ENCODE measurements around the gene LDHAL6B. TPM values are rescaled to one million over a fixed set of nuclear protein-coding genes. Genes with fewer than 3 reads are reported as not detected.

LDHAL6B gene
- polyA plus RNA-seq, 1 of the 3 experiments (the other 2 are of a cell fraction) = not detected

GRCh38 chr15:59255680-59256336, 49.2 kb downstream of the LDHAL6B start:
- Histone ChIP-seq H3K4me2 (no peak overlapping the region), H3K79me2 (ENCODE audit: insufficient read depth) (no peaks in the 10 kb centered on the region), H3K27me3 (ENCODE audit: insufficient read depth) (no peaks in the 10 kb centered on the region), H3K9me3 (no peaks in the 10 kb centered on the region), H3K36me3 (replicated peaks in 1 of 2; ENCODE audit: control insufficient read depth in 1 of 2, insufficient read depth in 2 of 2, low read length in 1 of 2) (peaks cover 0 to 3% of the 10 kb centered on the region in 2 experiments), H3K4me3 (ENCODE audit: low read depth in 2 of 2, low read length in 1 of 2) (no peak overlapping the region), H3K4me1 (ENCODE audit: control insufficient read depth in 1 of 2, insufficient read depth in 2 of 2, low read depth in 1 of 2, low read length in 1 of 2) (no peaks in the 10 kb centered on the region), H3K27ac (ENCODE audit: low read depth in 2 of 2, low read length in 1 of 2) (no peak overlapping the region), H4K20me1 (ENCODE audit: insufficient read depth) (no peaks in the 10 kb centered on the region), H3K9me2 (no peaks in the 10 kb centered on the region), H2AFZ (ENCODE audit: low read depth) (no peak overlapping the region), H3F3A (replicated peaks; ENCODE audit: insufficient read depth) (no peaks in the 10 kb centered on the region), H3K9ac (no peak overlapping the region)
- ChIA-PET POLR2A (no interaction called here), CTCF (interaction anchor here (1.2 to 1.4 kb wide), 2 partner anchors 32 to 237 kb away, joined by 3 read pairs; no protein-coding TSS in a partner anchor)
- WGBS (ENCODE audit: low lambda C conversion rate) = 78% methylated on average over 7 of the region's 7 CpGs
- TF ChIP-seq RFX5 (IDR thresholded peaks at IDR 0.05; ENCODE audit: low read length) = no peak
- TF ChIP-seq CTCF (IDR thresholded peaks at IDR 0.05) = no peak
- no peak for TF ChIP-seq FOXJ3 (CRISPR knock-in tag; IDR thresholded peaks at IDR 0.05)
- TF ChIP-seq EZH2phosphoT487 (IDR thresholded peaks at IDR 0.05; ENCODE audit: borderline replicate concordance, low read depth) = no peak
- no peak for TF ChIP-seq EP300 (IDR thresholded peaks at IDR 0.05; ENCODE audit: borderline replicate concordance in 1 of 2, low read depth in 1 of 2, low read length in 1 of 2)
- no peak for TF ChIP-seq NRF1 (IDR thresholded peaks at IDR 0.05; ENCODE audit: low read depth, low read length)
- TF ChIP-seq CHD2 (IDR thresholded peaks at IDR 0.05; ENCODE audit: low read length, partially characterized antibody) = no peak
- no peak for TF ChIP-seq FOXM1 (IDR thresholded peaks at IDR 0.05; ENCODE audit: low read depth)
- no peak for TF ChIP-seq REST (IDR thresholded peaks at IDR 0.05; ENCODE audit: low read depth, low read length)
- TF ChIP-seq GABPA (IDR thresholded peaks at IDR 0.05; ENCODE audit: low read depth) = no peak
- DNase-seq = no peak

- DNase-seq = no peak
- no peaks in the 10 kb centered on the region for H3K4me1 ChIP-seq (ENCODE audit: control insufficient read depth in 1 of 2, insufficient read depth in 2 of 2, low read depth in 1 of 2, low read length in 1 of 2)
- no peak overlapping the region for H3K27ac ChIP-seq (ENCODE audit: low read depth in 2 of 2, low read length in 1 of 2)
- no peak overlapping the region for H3K4me2 ChIP-seq
- H3F3A ChIP-seq (replicated peaks; ENCODE audit: insufficient read depth) = no peaks in the 10 kb centered on the region
- H3K27me3 ChIP-seq (ENCODE audit: insufficient read depth) = no peaks in the 10 kb centered on the region
- no peaks in the 10 kb centered on the region for H3K9me2 ChIP-seq
- no peaks in the 10 kb centered on the region for H4K20me1 ChIP-seq (ENCODE audit: insufficient read depth)
- ChIA-PET CTCF (interaction anchor here (1.1 to 1.4 kb wide), 3 partner anchors 9 to 236 kb away, joined by 3 to 5 read pairs (median 3); no protein-coding TSS in a partner anchor), POLR2A (no interaction called here)
- H3K36me3 ChIP-seq (replicated peaks in 1 of 2; ENCODE audit: control insufficient read depth in 1 of 2, insufficient read depth in 2 of 2, low read length in 1 of 2) = peaks cover 0 to 3% of the 10 kb centered on the region in 2 experiments
- no peak overlapping the region for H2AFZ ChIP-seq (ENCODE audit: low read depth)
- 68% methylated on average over 8 of the region's 8 CpGs for WGBS (ENCODE audit: low lambda C conversion rate)
- no peak overlapping the region for H3K4me3 ChIP-seq (ENCODE audit: low read depth in 2 of 2, low read length in 1 of 2)
- no peak for TF ChIP-seq RXRA (IDR thresholded peaks at IDR 0.05; ENCODE audit: borderline replicate concordance, low read depth)
- TF ChIP-seq TEAD4 (IDR thresholded peaks at IDR 0.05; ENCODE audit: borderline replicate concordance, insufficient read depth) = no peak
- TF ChIP-seq EP300 (IDR thresholded peaks at IDR 0.05; ENCODE audit: borderline replicate concordance in 1 of 2, low read depth in 1 of 2, low read length in 1 of 2) = no peak
- no peak for TF ChIP-seq POLR2AphosphoS5 (IDR thresholded peaks at IDR 0.05; ENCODE audit: low read depth, low read length)
- TF ChIP-seq CHD2 (IDR thresholded peaks at IDR 0.05; ENCODE audit: low read length, partially characterized antibody) = no peak
- TF ChIP-seq MXI1 (IDR thresholded peaks at IDR 0.05; ENCODE audit: low read depth, low read length) = no peak
- TF ChIP-seq TCF12 (IDR thresholded peaks at IDR 0.05) = no peak
- no peak for TF ChIP-seq SMC3 (IDR thresholded peaks at IDR 0.05; ENCODE audit: low read depth, low read length)
- TF ChIP-seq EZH2phosphoT487 (IDR thresholded peaks at IDR 0.05; ENCODE audit: borderline replicate concordance, low read depth) = no peak
- no peak overlapping the region for H3K9ac ChIP-seq
- no peaks in the 10 kb centered on the region for H3K9me3 ChIP-seq
- no peaks in the 10 kb centered on the region for H3K79me2 ChIP-seq (ENCODE audit: insufficient read depth)
Measured at GRCh38 chr15:59256482-59256881, 49.8 kb downstream of the LDHAL6B start.
